Fibroblast of pulmonary artery (primary cell): ENCODE data around the gene CAPZA2.
"Not testable (repeated sequence)": the region's sequence is repeated elsewhere in the genome, so short reads cannot be mapped to it uniquely, and the experiment has no call there.

ENCODE experiments used
- DNase-seq: peaks from one replicate; pipeline ENCODE4 v3.0.0-alpha.2; 2010; ENCODE audit warnings: low read depth
- H3K4me3 ChIP-seq: replicated peaks from 2 replicates; pipeline ENCODE4 v1.5.1; 2011; ENCODE audit warnings: low read depth, mild to moderate bottlenecking, control low read depth, low read length, moderate library complexity
- TF ChIP-seq, protein P1 (sequence below): IDR thresholded peaks from 2 replicates; pipeline ENCODE4 v1.5.1; 2011; ENCODE audit warnings: mild to moderate bottlenecking, control low read depth, low read length, inconsistent platforms; ENCODE audit errors: missing control alignments

CAPZA2 gene

DNA sequence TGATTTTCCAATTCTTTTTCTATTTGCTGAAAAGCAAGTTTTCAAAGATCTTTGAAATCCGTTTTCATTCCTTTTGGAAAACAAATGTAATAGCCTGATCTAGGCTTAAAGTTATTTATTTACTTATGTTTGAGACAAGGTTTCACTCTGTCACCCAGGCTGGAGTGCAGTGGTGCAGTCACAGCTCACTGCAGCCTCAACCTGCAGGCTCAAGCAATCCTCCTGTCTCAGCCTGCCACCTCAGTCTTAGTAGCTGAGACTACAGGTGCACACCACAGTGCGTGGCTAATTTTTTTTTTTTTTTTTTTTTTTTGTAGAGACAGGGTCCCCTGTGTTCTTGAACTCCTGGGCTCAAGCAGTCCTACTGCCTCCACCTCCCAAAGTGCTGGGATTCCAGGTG lies 95.5 kb downstream of the CAPZA2 start:
- TF ChIP-seq, protein P1, sequence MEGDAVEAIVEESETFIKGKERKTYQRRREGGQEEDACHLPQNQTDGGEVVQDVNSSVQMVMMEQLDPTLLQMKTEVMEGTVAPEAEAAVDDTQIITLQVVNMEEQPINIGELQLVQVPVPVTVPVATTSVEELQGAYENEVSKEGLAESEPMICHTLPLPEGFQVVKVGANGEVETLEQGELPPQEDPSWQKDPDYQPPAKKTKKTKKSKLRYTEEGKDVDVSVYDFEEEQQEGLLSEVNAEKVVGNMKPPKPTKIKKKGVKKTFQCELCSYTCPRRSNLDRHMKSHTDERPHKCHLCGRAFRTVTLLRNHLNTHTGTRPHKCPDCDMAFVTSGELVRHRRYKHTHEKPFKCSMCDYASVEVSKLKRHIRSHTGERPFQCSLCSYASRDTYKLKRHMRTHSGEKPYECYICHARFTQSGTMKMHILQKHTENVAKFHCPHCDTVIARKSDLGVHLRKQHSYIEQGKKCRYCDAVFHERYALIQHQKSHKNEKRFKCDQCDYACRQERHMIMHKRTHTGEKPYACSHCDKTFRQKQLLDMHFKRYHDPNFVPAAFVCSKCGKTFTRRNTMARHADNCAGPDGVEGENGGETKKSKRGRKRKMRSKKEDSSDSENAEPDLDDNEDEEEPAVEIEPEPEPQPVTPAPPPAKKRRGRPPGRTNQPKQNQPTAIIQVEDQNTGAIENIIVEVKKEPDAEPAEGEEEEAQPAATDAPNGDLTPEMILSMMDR, result no peak
- no peak for DNase-seq
- H3K4me3 ChIP-seq, result no peak overlapping the region

DNA sequence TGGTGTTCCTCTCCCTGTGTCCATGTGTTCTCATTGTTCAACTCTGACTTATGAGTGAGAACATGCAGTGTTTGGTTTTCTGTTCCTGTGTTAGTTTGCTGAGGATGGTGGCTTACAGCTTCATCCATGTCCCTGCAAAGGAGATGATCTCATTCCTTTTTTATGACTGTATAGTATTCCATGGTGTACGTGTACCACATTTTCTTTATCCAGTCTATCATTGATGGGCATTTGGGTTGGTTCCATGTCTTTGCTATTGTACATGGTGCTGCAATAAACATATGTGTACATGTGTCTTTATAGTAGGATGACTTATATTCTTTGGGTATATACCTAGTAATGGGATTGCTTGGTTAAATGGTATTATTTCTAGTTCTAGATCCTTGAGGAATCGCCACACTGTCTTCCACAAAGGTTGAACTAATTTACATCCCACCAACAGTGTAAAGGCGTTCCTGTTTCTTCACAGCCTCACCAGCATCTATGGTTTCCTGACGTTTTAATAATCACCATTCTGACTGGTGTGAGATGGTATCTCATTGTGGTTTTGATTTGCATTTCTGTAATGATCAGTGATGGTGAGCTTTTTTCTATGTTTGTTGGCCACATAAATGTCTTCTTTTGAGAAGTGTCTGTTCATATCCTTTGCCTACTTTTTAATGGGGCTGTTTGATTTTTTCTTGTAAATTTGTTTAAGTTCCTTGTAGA lies 99.7 kb downstream of the CAPZA2 start:
- H3K4me3 ChIP-seq, DNase-seq: not testable (repeated sequence)

DNA sequence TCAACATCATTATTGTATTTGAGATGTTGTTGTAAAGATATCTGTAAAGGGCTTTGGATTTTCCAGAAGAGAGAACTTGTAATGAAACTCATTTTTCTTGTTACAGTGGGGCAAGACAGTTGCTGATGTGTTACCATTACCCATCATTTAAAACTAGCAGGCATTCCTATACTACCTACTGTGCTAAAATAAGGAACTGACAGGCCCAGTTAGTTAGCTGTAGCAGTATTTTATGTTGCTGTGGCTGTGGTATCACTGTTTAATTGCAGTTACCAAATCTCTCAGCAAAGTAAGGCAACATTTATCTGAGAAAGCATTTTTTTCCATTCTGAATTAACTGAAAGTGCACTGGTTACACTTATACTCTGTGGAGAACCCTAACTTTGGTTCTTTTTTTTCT lies 100.8 kb downstream of the CAPZA2 start:
- no peak for DNase-seq
- H3K4me3 ChIP-seq, result no peak overlapping the region
- TF ChIP-seq, protein P1, result no peak

DNA sequence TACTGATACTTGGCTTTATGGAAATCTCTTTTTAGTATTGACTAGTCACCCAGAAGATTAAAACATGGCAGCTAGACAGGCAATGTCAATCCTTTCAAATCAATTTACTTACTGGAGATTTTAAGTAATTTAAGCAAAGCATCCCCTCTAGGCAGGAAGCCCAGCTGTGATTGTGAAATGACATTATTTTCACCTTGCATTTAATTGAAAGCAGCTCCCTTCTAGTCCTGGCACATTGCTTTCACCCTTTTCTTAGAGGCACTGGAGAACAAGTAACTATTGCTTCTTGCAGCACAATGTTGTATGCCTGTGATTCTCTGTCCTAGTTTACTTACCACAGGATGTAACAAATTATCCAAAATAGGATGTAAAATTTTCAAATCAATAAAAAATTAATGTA lies 104.2 kb downstream of the CAPZA2 start:
- H3K4me3 ChIP-seq, result no peak overlapping the region
- TF ChIP-seq, protein P1, result no peak
- no peak for DNase-seq

DNA sequence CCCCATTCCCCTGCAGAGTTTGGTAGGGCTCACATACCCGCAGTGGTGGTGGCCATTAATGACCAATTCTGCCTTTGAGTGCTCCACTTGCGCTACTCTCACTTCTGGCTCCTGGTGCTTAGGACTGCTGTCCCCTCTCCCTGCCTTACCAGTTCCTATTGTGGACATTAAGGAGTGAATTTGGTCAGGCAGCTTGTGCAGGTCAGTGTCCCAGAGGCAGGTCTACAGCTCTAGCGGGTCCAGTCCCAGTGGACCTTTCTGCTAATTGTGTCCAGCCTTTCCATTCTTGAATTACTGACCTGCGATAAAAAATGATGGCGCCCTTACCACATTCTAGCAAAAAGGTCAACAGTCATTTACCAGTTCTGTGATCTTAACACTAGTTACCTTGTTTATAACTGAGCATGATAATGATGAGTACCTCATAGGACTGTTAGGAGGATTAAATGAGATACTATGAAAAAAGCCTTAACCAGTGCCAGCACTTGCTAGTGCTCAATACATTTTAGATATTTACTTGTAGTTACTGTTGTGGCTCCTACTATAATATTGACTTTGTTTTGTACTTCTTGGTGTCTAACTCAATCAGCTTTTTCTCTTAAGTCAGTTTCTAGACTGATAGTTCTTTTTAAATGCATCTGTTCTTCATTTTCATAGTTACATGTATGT lies 105.0 kb downstream of the CAPZA2 start:
- TF ChIP-seq, protein P1, result no peak
- H3K4me3 ChIP-seq, result no peak overlapping the region

DNA sequence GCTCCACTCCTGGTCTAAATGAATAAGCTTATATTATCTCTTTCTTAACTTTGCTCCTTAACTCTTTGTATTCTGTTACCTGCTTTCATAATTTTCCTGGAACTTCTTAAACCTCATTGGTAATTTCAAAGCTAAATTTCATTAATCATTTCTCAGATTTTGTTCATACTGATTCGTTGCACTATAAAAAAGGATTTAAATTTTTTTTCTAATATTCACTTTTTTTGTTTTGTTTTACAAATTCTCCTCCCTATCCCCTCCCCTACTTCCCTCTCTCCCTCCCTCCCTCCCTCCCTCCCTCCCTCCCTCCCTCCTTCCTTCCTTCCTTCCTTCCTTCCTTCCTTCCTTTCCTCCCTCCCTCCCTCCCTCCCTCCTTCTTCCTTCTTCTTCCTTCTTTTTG lies 105.6 kb downstream of the CAPZA2 start:
- TF ChIP-seq, protein P1, result no peak
- no peak overlapping the region for H3K4me3 ChIP-seq
- no peak for DNase-seq

More for the DNA sequence above, 105.0 kb downstream of the CAPZA2 start:
- DNase-seq, result no peak

DNA sequence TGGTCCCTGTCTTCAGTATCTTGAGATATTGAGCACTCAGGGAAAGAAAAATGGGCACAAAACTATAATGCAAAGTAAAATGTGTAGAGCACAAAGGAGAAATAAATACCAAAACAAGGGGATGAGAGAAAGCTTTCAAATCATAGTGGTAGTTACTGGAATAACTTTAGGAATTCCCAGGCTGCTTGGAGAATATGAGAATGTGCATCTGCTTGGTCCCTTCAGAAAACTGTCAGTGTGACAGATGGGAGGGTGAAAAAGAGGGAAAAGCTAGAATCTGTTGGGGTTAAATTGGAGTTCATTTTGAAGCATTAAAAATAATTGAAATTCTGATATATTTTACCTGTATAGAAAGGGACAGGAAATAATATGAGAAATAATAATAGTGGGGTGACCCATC lies 106.2 kb downstream of the CAPZA2 start:
- H3K4me3 ChIP-seq, result no peak overlapping the region
- TF ChIP-seq, protein P1, result no peak
- DNase-seq, result no peak
